B cell (primary cell): ENCODE results near the gene ZNF407. TPM values are rescaled to one million over a fixed set of nuclear protein-coding genes. Genes with fewer than 3 reads are reported as not detected.

Source experiments
- ATAC-seq: fragments of 200-7000 bp; cut with Tn5 transposase; one replicate; pipeline ENCODE4 v1.10.0; 2021; ENCODE audit warnings: low read depth, mild to moderate bottlenecking, moderate number of reproducible peaks, moderate library complexity
- CTCF ChIA-PET: fragments of 350-600 bp; sonication (Branson Sonifier 250); formaldehyde crosslinking; loops from one replicate; lab custom pipeline; 2021; ENCODE audit warnings: antibody characterized with exemption, inconsistent platforms; lab: Charles Lee
- POLR2A ChIA-PET: fragments of 350-600 bp; sonication (Branson Sonifier 250); formaldehyde crosslinking; loops from one replicate; lab custom pipeline; 2021; ENCODE audit warnings: antibody characterized with exemption; lab: Charles Lee
- DNase-seq: peaks from one replicate; pipeline ENCODE4 v3.0.0; 2013
- H2AFZ ChIP-seq: 2 replicates; pipeline ENCODE4 v1.6.1; 2012; ENCODE audit warnings: mild to moderate bottlenecking, low read depth, low read length; ENCODE audit not compliant: insufficient read depth, poor library complexity, severe bottlenecking
- H3K27ac ChIP-seq, 2 donors: 1 replicate in 1 of 2; 2 replicates in 1 of 2; pipeline ENCODE4 v1.5.1; 2012 to 2013; ENCODE audit warnings: low read length in 2 of 2, mild to moderate bottlenecking in 2 of 2, moderate library complexity in 1 of 2
- H3K27me3 ChIP-seq, 4 experiments: fragments of 200-600 bp in 1 of 4; sonication (generic) in 1 of 4; replicated peaks in 1 of 4; 1 replicate in 2 of 4; 2 replicates in 2 of 4; pipeline versions ENCODE4 v1.6.1 to v1.7.0; 2013 to 2016; ENCODE audit warnings: low read length in 3 of 4, mild to moderate bottlenecking in 2 of 4, mixed read lengths in 1 of 4, moderate library complexity in 1 of 4; ENCODE audit not compliant: insufficient read depth in 4 of 4, control insufficient read depth in 3 of 4; ENCODE audit errors: control extremely low read depth in 1 of 4
- H3K36me3 ChIP-seq, 2 experiments: replicated peaks in 1 of 2; 1 replicate in 1 of 2; 2 replicates in 1 of 2; pipeline versions ENCODE4 v1.6.1 to v1.7.1; 2013; ENCODE audit warnings: low read length in 1 of 2; ENCODE audit not compliant: insufficient read depth in 2 of 2, control insufficient read depth in 1 of 2; ENCODE audit errors: control extremely low read depth in 1 of 2, extremely low read depth in 1 of 2
- H3K4me1 ChIP-seq, 2 donors: fragments of 200-600 bp in 1 of 2; sonication (generic) in 1 of 2; 1 replicate in 1 of 2; 2 replicates in 1 of 2; pipeline versions ENCODE4 v1.5.1 to v1.6.1; 2013 to 2017; ENCODE audit warnings: low read length in 2 of 2; ENCODE audit not compliant: control insufficient read depth in 2 of 2, insufficient read depth in 2 of 2
- H3K4me2 ChIP-seq: replicated peaks from 2 replicates; pipeline ENCODE3; 2012; ENCODE audit warnings: mild to moderate bottlenecking, low read depth, low read length; ENCODE audit not compliant: poor library complexity, severe bottlenecking
- H3K4me3 ChIP-seq, 5 experiments: fragments of 200-600 bp in 1 of 5; sonication (generic) in 1 of 5; 1 replicate in 3 of 5; 2 replicates in 2 of 5; pipeline versions ENCODE4 v1.5.1 to v1.7.0; 2011 to 2016; ENCODE audit warnings: low read length in 4 of 5, mild to moderate bottlenecking in 4 of 5, low read depth in 2 of 5, control low read depth in 1 of 5, moderate library complexity in 1 of 5; ENCODE audit not compliant: insufficient read depth in 1 of 5; ENCODE audit errors: control extremely low read depth in 1 of 5, extremely low read depth in 1 of 5
- H3K79me2 ChIP-seq: fragments of 200-600 bp; sonication (generic); one replicate; pipeline ENCODE4 v1.6.0; 2016; ENCODE audit warnings: low read length; ENCODE audit not compliant: control insufficient read depth, insufficient read depth
- H3K9ac ChIP-seq: fragments of 200-600 bp; sonication (generic); 2 replicates; pipeline ENCODE4 v1.6.1; 2017; ENCODE audit warnings: mild to moderate bottlenecking, low read length, moderate library complexity
- H3K9me3 ChIP-seq, 3 donors: one replicate each; pipeline versions ENCODE4 v1.6.1 to v1.7.1; 2013; ENCODE audit warnings: low read length in 2 of 3; ENCODE audit not compliant: control insufficient read depth in 2 of 3, insufficient read depth in 1 of 3; ENCODE audit errors: control extremely low read depth in 1 of 3
- H4K20me1 ChIP-seq: 2 replicates; pipeline ENCODE4 v1.6.0; 2012; ENCODE audit warnings: mild to moderate bottlenecking, low read length; ENCODE audit not compliant: insufficient read depth, control insufficient read depth, poor library complexity, severe bottlenecking
- H3K27ac Mint-ChIP-seq: one replicate; pipeline ENCODE4 v1.8.0; 2021; ENCODE audit warnings: mixed read lengths
- H3K27me3 Mint-ChIP-seq: one replicate; pipeline ENCODE4 v1.8.0; 2021; ENCODE audit warnings: mixed read lengths
- H3K4me1 Mint-ChIP-seq: one replicate; pipeline ENCODE4 v1.8.0; 2021; ENCODE audit warnings: mixed read lengths
- H3K4me3 Mint-ChIP-seq: one replicate; pipeline ENCODE4 v1.8.0; 2021; ENCODE audit warnings: mixed read lengths
- H3K9me3 Mint-ChIP-seq: one replicate; pipeline ENCODE4 v1.8.0; 2022; ENCODE audit warnings: mixed read lengths; ENCODE audit not compliant: insufficient read depth
- EZH2 ChIP-seq: IDR thresholded peaks from 2 replicates; pipeline ENCODE4 v1.6.1; 2012; ENCODE audit warnings: borderline replicate concordance, low read depth, mild to moderate bottlenecking, moderate library complexity, low read length; ENCODE audit not compliant: insufficient read depth, poor library complexity, severe bottlenecking
- WGBS: methylation state at CpG from one replicate; pipeline ENCODE4 v1.1.5; 2013; ENCODE audit warnings: missing lambda C conversion rate; ENCODE audit not compliant: insufficient coverage; 5-methylcytosine and 5-hydroxymethylcytosine counted together
- intact Hi-C: fragments of 100-400 bp; cut with micrococcal nuclease; formaldehyde crosslinking; loops from one replicate; pipeline ENCODE4 v1.10.0; 2022
- polyA plus RNA-seq: library from polyadenylated mRNA; depleted of rRNA; stranded (reverse); fragments of >200 nt; gene quantifications from 2 replicates; pipeline ENCODE4 v1.2.3, GENCODE V29; 2012
- total RNA-seq, 2 donors: library from RNA; stranded (reverse); fragments of 120-200 nt in 1 of 2; gene quantifications; 1 replicate in 1 of 2; 2 replicates in 1 of 2; pipeline versions ENCODE4 v1.2.3 to v1.2.4, GENCODE V29; 2013 to 2022
- TF ChIP-seq, protein P1 (sequence below): fragments of 200-600 bp; IDR thresholded peaks from one replicate; pipeline ENCODE4 v1.8.0; 2022; ENCODE audit warnings: antibody characterized with exemption, mild to moderate bottlenecking

ZNF407 gene
- total and polyA plus RNA-seq, 2 donors (not counting 1 experiment from before 2014, with no cell fraction given): 4.5 to 37.1 TPM

DNA sequence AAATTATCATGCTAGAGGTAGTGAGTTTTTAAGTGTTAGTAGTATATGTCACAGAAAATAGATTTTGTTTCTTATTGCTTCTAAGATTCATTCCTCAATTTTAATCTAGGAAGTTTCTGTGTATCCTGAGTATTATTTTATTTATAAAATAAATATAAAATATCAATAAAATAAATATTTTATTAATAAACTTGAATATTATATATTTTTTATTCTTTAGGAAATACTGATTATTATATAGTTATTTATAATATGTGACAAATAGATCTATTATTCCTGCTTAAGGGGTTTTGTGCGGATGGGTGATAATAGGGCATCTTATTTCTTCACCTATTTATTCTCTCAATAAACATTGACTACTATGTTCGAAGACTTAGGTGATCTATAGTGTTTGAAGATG is 191.0 kb downstream of the ZNF407 start:
- Histone ChIP-seq H3K4me2 (no peak overlapping the region), H3K79me2 (no peaks in the 10 kb centered on the region), H3K9ac (no peak overlapping the region), H3K4me1 (no peaks in the 10 kb centered on the region), H3K9me3 (no peaks in the 10 kb centered on the region), H2AFZ (no peak overlapping the region), H4K20me1 (no peaks in the 10 kb centered on the region), H3K27ac (no peak overlapping the region), H3K36me3 (peaks cover 4 to 12% of the 10 kb centered on the region in 2 experiments), H3K27me3 (no peaks in the 10 kb centered on the region), H3K4me3 (no peak overlapping the region)
- POLR2A ChIA-PET: no interaction called here
- Mint-ChIP-seq H3K27me3 (no peaks in the 10 kb centered on the region), H3K4me1 (no peaks in the 10 kb centered on the region), H3K27ac (no peak overlapping the region), H3K4me3 (no peak overlapping the region), H3K9me3 (no peaks in the 10 kb centered on the region)
- no peak for DNase-seq
- ATAC-seq: no peak
- intact Hi-C loops: no loop called here
- CTCF ChIA-PET: no interaction called here
- no CpG with 5 or more reads among the region's 2 CpGs for WGBS
- no peak for TF ChIP-seq EZH2
- TF ChIP-seq, protein P1, sequence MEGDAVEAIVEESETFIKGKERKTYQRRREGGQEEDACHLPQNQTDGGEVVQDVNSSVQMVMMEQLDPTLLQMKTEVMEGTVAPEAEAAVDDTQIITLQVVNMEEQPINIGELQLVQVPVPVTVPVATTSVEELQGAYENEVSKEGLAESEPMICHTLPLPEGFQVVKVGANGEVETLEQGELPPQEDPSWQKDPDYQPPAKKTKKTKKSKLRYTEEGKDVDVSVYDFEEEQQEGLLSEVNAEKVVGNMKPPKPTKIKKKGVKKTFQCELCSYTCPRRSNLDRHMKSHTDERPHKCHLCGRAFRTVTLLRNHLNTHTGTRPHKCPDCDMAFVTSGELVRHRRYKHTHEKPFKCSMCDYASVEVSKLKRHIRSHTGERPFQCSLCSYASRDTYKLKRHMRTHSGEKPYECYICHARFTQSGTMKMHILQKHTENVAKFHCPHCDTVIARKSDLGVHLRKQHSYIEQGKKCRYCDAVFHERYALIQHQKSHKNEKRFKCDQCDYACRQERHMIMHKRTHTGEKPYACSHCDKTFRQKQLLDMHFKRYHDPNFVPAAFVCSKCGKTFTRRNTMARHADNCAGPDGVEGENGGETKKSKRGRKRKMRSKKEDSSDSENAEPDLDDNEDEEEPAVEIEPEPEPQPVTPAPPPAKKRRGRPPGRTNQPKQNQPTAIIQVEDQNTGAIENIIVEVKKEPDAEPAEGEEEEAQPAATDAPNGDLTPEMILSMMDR: no peak

DNA sequence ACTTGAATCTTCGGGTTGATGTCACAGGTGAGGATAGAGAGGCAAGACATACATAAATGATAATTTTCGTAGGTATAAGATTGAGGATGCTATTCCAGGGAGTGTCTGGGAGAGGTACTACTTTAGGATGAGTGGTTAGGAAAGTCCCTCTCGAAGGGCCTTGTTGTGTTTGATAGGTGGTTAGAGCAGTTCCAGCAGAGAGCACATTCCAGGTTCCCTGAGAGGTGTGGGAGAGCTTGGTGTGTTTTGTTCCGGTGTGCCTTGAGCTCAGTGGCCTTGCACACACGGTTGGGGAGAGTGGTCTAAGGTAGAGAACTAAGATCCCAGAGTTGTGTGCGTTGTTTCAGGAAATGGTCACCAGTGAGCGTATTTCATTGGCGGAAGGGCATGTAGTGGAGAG is 191.4 kb downstream of the ZNF407 start:
- no peaks in the 10 kb centered on the region for H3K4me1 ChIP-seq
- CTCF ChIA-PET: no interaction called here
- no peaks in the 10 kb centered on the region for H3K27me3 ChIP-seq
- no peak overlapping the region for H3K4me3 Mint-ChIP-seq
- ATAC-seq: no peak
- no peak overlapping the region for H3K27ac ChIP-seq
- POLR2A ChIA-PET: no interaction called here
- no peak overlapping the region for H3K9ac ChIP-seq
- 98% methylated on average over 8 of the region's 8 CpGs for WGBS
- intact Hi-C loops: no loop called here
- no peak overlapping the region for H3K4me3 ChIP-seq
- no peak overlapping the region for H2AFZ ChIP-seq
- no peaks in the 10 kb centered on the region for H4K20me1 ChIP-seq
- no peaks in the 10 kb centered on the region for H3K4me1 Mint-ChIP-seq
- DNase-seq: no peak
- no peaks in the 10 kb centered on the region for H3K9me3 Mint-ChIP-seq
- no peaks in the 10 kb centered on the region for H3K9me3 ChIP-seq
- no peaks in the 10 kb centered on the region for H3K27me3 Mint-ChIP-seq
- no peak overlapping the region for H3K4me2 ChIP-seq
- H3K27ac Mint-ChIP-seq: no peak overlapping the region
- H3K36me3 ChIP-seq: peaks cover 4 to 12% of the 10 kb centered on the region in 2 experiments
- H3K79me2 ChIP-seq: no peaks in the 10 kb centered on the region
- TF ChIP-seq, protein P1: no peak
- TF ChIP-seq EZH2: no peak
